HG03469 (cell line): ENCODE measurements around the gene MMP27.

Source experiments
- ATAC-seq: cut with Tn5 transposase; IDR thresholded peaks from one replicate; pipeline ENCODE4 v1.9.1; 2021; ENCODE audit warnings: mild to moderate bottlenecking, moderate library complexity, moderate number of reproducible peaks; ENCODE audit not compliant: unreplicated experiment

The MMP27 gene

DNA sequence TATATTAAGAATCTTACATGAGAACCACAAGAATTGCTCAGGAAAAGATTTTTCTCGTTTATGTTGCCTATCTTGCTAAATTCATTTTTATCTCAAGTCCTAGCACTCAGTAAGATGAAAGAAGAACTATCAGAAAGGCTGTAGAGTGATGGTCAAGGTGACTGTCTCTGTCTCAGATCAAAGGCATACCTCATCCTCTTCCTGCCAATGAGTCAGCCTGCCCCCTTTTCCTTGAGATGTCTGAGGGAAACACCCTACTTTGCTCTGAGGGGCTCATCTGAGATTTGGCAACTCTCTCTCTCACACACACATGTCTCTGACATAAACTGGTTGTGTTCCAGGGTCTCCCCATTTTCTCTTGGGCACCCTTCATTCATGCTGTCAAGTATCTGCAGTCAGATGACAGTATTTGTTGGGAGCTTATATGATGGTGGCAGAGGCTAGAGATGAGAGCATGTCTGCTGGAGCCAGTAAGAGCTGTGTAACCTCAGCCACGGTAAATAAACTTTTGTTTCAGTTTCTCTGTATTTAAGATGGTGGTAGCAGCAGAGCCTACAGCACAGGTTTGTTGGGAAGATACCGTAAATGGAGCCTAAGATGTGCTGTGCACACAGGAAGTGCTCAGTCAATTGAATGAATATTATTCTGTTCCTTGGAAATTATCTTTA is 1.6 kb downstream of the MMP27 start:
- no peak for ATAC-seq

- no peak for ATAC-seq
Measured at GRCh38 chr11:102695201-102695600, 10.4 kb downstream of the MMP27 start.

- no peak for ATAC-seq
Measured at GRCh38 chr11:102685754-102686153, 19.8 kb downstream of the MMP27 start.

- ATAC-seq = no peak
Measured at GRCh38 chr11:102685338-102685737, 20.2 kb downstream of the MMP27 start.

DNA sequence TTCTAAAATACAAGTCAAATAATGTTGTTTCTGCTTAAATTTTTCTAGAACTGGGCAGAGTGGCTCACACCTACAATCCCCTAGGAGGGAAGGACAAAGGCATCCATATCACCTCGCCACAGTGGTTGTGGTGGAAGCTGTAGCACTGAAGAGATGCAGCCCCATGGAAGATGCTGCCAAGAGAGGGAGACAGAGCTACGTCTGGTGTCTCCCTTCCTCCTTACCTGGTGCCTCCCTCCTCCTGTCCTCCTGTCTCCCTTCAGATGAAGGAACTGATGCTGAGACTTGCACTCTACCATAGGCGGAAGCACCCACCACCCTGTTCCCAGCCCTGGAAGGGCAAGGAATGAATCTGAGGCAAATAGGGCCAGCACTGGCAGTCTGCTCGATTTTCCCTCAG is 22.3 kb downstream of the MMP27 start:
- ATAC-seq = no peak

DNA sequence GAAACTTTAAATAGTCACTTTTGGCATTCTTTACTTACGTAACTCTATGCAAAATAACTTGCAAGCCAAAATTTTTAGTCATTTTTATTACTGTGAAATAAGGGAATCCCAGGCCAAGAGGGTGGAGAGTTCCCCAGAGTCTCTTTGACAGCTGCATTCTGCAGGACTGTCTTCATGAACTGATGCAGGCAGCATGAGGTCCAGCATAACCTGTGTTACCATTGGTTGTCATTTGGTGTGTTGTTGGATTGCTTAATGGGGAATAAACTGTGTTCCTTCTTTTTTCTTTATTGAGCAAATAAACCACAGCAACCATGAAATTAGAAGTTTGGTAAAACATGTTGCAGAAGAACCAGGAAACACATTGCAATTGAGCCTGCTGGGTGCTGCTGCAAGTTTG is 24.6 kb downstream of the MMP27 start:
- ATAC-seq = no peak

- ATAC-seq = no peak
Measured at GRCh38 chr11:102678022-102678421, 27.5 kb downstream of the MMP27 start.

- no peak for ATAC-seq
Measured at GRCh38 chr11:102676084-102676483, 29.5 kb downstream of the MMP27 start.

- peak; percentile 62 for ATAC-seq
Measured at GRCh38 chr11:102669664-102670063, 35.9 kb downstream of the MMP27 start.

GRCh38 chr11:102666331-102666957 is 39.1 kb downstream of the MMP27 start:
- peak; percentile 35 for ATAC-seq

- peak; percentile 41 for ATAC-seq
Measured at GRCh38 chr11:102664001-102664752, 41.4 kb downstream of the MMP27 start.

DNA sequence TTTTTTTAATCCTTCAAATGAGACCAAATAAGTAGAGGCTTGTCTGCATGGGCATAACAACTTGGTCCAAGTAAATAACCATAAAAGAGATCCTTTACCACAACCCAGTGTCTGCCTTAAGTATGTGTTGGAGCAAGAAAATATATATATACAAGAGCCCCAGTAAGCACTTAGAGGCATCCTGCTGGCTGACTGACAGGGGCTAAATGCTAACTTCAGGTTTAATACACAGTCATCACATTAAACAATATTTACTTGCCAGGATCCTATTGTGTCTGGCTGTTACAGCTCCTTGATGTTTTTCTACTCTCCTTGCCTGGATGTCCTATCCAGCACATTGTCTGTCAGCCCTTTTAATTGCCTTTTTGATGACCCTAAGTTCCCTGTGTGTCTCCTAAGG is 43.0 kb downstream of the MMP27 start:
- ATAC-seq = no peak

DNA sequence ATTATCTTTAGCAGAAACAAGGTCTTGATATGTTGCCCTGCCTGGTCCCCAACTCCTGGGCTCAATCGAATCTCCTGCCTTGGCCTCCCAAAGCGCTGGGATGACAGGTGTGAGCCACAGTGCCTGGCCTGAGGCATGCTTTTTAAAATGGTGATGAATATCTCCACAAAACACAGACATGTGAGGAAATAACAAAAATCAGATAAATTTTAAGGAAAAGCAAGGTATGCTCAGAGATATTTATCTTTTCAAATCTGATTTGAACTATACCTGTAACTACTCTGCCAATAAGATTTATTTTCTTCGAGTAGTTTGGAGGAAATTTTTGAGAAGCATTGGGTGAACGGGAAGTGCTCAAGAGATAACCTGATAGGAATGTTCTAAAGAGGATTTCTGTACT is 44.5 kb downstream of the MMP27 start:
- no peak for ATAC-seq

- no peak for ATAC-seq
Measured at GRCh38 chr11:102656528-102656927, 49.0 kb downstream of the MMP27 start.

DNA sequence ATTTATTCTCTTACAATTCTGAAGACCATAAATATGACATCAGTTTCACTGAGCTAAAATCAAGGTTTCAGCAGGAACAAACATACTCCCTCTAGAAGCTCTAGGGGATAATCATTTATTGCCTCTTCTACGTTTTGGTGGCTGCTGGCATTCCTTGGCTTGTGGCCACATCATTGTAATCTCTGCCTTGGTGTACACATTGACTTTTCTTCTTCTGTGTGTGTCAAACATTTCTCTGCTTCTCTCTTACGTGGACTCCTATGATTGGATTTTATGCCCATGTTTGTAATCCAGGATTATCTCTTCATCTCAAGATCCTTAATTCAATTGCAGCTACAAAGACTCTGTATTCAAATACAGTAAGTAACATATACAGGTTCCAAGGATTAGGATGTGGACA is 50.0 kb downstream of the MMP27 start:
- no peak for ATAC-seq

GRCh38 chr11:102654761-102655160 is 50.8 kb downstream of the MMP27 start:
- no peak for ATAC-seq

DNA sequence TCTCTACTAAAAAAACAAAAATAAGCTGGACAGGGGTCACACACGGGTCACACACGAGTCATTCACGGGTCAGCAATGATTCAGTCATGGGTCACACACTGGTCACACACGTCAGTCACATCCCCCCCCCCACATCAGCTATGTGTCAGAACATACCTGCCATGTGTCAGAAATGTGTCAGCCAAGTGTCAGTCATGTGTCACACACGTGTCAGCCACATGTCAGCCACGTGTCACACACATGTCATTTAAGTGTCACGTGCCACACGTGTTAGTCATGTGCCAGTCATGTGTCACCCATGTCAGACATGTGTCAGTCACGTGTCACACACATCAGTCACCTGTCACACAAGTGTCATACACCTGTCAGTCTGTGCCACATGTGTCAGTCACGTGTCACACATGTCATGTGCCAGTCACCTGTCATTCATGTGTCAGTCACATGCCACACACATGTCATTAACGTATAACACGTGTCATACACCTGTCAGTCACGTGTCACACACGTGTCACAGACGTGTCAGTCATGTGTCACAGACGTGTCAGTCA is 51.8 kb downstream of the MMP27 start:
- ATAC-seq = no peak

DNA sequence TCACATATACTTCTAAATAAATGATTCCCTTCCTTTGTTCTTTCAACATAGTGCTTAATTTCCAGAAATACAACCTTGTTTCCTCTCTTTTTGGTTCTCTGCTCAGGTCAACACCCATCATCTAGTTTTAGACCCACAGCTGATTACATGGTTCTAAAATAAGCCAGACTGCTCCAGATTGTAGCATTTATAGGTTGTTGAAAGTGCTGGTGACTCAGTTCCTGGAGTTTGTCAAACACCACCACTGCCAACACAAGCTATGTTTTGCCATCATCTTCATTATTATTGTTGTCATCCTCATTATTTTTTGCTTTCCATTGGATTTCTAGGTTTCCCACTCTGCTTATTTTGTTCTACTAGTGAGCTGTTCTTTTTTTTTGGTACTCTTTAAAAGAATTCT is 58.1 kb downstream of the MMP27 start:
- no peak for ATAC-seq

DNA sequence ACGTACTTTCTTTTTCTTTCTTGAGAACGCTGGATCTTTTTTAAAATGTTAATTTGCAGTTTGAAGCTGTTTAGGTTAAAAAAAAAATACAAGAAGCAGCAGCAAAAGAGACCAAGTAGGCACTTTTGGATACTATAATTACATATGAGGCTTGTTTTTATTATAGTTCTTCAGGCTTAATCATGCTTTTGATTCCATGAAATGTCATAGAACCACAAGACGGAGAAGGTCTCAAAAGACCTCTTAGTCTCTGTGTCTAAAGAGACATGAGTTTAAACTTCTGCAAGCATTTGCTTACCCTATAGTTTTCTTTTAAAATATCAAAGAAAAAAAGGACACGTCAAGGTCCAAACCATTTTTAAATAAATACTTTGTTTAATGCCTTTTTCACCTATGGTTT is 61.6 kb downstream of the MMP27 start:
- no peak for ATAC-seq
